Smooth muscle cell (in vitro differentiated cells): ENCODE data around the gene EPB41L3. TPM values are rescaled to one million over a fixed set of nuclear protein-coding genes. Genes with fewer than 3 reads are reported as not detected.
"Not testable (repeated sequence)": the region's sequence is repeated elsewhere in the genome, so short reads cannot be mapped to it uniquely, and the experiment has no call there.

Experiments used
- DNase-seq: peaks from one replicate; lab custom pipeline; 2025; ENCODE audit not compliant: unreplicated experiment; lab: John Stamatoyannopoulos, UW
- H2AFZ ChIP-seq: fragments of 200-600 bp; sonication (generic); 2 replicates; pipeline ENCODE4 v1.6.0; 2016; ENCODE audit warnings: antibody characterized with exemption, low read depth, mild to moderate bottlenecking
- H3F3A ChIP-seq: fragments of 200-600 bp; sonication (generic); 2 replicates; pipeline ENCODE4 v1.6.0; 2017; ENCODE audit warnings: antibody characterized with exemption, low read depth
- H3K27ac ChIP-seq: fragments of 200-600 bp; sonication (generic); 2 replicates; pipeline ENCODE4 v1.5.1; 2016; ENCODE audit warnings: low read depth, mild to moderate bottlenecking
- H3K27me3 ChIP-seq: fragments of 200-600 bp; sonication (generic); 2 replicates; pipeline ENCODE4 v1.6.1; 2016; ENCODE audit warnings: low read depth, mild to moderate bottlenecking
- H3K36me3 ChIP-seq: fragments of 200-600 bp; sonication (generic); 2 replicates; pipeline ENCODE4 v1.5.1; 2016; ENCODE audit warnings: low read depth
- H3K4me1 ChIP-seq: fragments of 200-600 bp; sonication (generic); 2 replicates; pipeline ENCODE4 v1.5.1; 2016; ENCODE audit warnings: low read depth
- H3K4me2 ChIP-seq: fragments of 200-600 bp; sonication (generic); 2 replicates; pipeline ENCODE4 v1.6.0; 2016; ENCODE audit warnings: mild to moderate bottlenecking
- H3K4me3 ChIP-seq: fragments of 200-600 bp; sonication (generic); 2 replicates; pipeline ENCODE4 v1.5.1; 2016; ENCODE audit warnings: mild to moderate bottlenecking
- H3K79me2 ChIP-seq: fragments of 200-600 bp; sonication (generic); 2 replicates; pipeline ENCODE4 v1.6.0; 2016; ENCODE audit warnings: low read depth, mild to moderate bottlenecking
- H3K9ac ChIP-seq: fragments of 200-600 bp; sonication (generic); 2 replicates; pipeline ENCODE4 v1.6.0; 2016; ENCODE audit warnings: low read depth
- H3K9me3 ChIP-seq: fragments of 200-600 bp; sonication (generic); replicated peaks from 2 replicates; pipeline ENCODE4 v1.5.1; 2016; ENCODE audit warnings: low read depth
- H4K20me1 ChIP-seq: fragments of 200-600 bp; sonication (generic); 2 replicates; pipeline ENCODE4 v1.6.0; 2016; ENCODE audit warnings: low read depth
- CTCF ChIP-seq: fragments of 200-600 bp; sonication (generic); IDR thresholded peaks from 2 replicates; pipeline ENCODE4 v1.5.1; 2017; ENCODE audit warnings: borderline replicate concordance, mild to moderate bottlenecking, antibody characterized with exemption; ENCODE audit not compliant: insufficient read depth, poor library complexity, severe bottlenecking
- WGBS: methylation state at CpG from one replicate; pipeline ENCODE4 v1.1.7; 2016; ENCODE audit warnings: low lambda C conversion rate; 5-methylcytosine and 5-hydroxymethylcytosine counted together
- polyA plus RNA-seq: library from polyadenylated mRNA; unstranded; fragments of >200 nt; fragmentation: Nextera tagmentation; extraction: Ambion mirVana; gene quantifications from 2 replicates; pipeline ENCODE4 v1.2.1, GENCODE V29; 2016
- total RNA-seq: library from RNA; depleted of rRNA; stranded (reverse); fragments of >200 nt; gene quantifications from 2 replicates; pipeline ENCODE4 v1.2.3, GENCODE V29; 2014

Gene EPB41L3
- total and polyA plus RNA-seq, 2 experiments from 2014 or later, result 11.5 to 26.9 TPM

DNA sequence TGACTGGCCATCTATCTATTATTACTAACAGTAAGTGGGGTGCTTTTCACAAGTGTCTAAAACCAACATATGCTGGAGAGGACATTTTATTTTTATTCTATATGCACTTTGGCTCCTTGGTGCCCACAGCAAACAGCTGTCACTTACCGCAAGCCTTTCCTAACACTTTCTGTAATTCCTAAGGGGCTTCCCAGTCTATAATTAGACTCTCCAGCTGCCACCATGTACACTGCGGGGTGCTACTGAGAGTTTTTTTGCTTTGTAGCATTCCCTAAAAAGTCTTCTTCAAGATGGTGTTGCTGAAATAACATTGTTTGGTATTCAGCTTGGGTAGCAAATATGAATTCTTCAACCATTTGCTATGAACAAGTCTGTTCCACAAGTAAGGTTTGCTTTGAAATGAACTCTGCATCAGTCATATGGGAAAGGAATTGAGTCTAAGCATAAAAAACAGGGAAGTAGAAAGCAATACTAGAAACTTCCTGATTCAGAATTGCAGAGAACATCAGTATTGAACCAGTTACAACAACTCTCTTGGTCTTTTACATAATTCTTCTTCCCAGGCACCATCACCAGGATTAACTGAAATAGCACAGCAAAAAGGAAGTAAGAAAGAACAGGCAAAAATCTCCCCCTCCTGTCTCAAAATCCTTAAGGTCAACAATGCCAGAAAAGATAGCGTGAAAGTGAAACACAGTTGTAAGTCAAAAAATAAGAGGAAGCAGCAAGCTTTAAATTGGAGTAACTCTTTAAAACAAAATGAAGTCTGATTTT, 28.6 kb downstream of the EPB41L3 start:
- Histone ChIP-seq H3K4me2 (peak overlapping the region; percentile 41), H2AFZ (no peak overlapping the region), H3K79me2 (peaks cover 13% of the 10 kb centered on the region)

GRCh38 chr18:5513947-5514346, 29.9 kb downstream of the EPB41L3 start:
- Histone ChIP-seq H3K4me1 (peaks cover 17% of the 10 kb centered on the region), H3K4me3 (no peak overlapping the region), H3K27ac (no peak overlapping the region), H2AFZ (no peak overlapping the region), H3K27me3 (no peaks in the 10 kb centered on the region), H3K4me2 (no peak overlapping the region), H3K9me3 (no peaks in the 10 kb centered on the region), H4K20me1 (peaks cover 7% of the 10 kb centered on the region), H3F3A (peaks cover 3% of the 10 kb centered on the region), H3K9ac (no peak overlapping the region), H3K36me3 (no peaks in the 10 kb centered on the region), H3K79me2 (peaks cover 13% of the 10 kb centered on the region)
- 89% methylated on average over 1 of the region's 1 CpG for WGBS
- DNase-seq, result no peak
- TF ChIP-seq CTCF, result no peak

More for the DNA sequence above, 28.6 kb downstream of the EPB41L3 start:
- Histone ChIP-seq H3K9me3 (no peaks in the 10 kb centered on the region), H3K4me3 (no peak overlapping the region), H3K36me3 (no peaks in the 10 kb centered on the region), H3K27me3 (no peaks in the 10 kb centered on the region), H3K9ac (no peak overlapping the region), H3K27ac (no peak overlapping the region), H3K4me1 (peaks cover 22% of the 10 kb centered on the region), H4K20me1 (peaks cover 14% of the 10 kb centered on the region), H3F3A (peaks cover 10% of the 10 kb centered on the region)
- no peak for DNase-seq
- no peak for TF ChIP-seq CTCF
- 70% methylated on average over 3 of the region's 3 CpGs for WGBS

DNA sequence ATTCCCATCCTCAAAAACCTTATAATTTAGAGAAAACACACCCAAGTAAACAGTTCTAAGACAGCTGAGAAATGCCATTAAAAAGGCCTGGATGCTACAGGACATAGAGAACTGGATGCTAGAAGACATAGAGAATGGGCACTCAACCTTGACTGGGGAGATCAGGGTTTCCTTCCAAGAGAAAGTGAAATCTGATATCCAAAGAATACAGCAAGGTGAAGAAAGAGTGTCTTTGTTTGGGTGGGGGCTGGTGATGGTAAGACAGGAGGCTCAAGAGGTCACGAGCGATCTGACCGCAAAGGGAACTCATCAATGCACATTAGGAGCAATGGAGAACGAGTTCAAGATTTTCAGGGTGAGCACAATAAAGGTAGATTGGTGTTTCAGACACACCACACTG, 31.6 kb downstream of the EPB41L3 start:
- no peak for TF ChIP-seq CTCF
- Histone ChIP-seq H3K4me2 (no peak overlapping the region), H3K36me3 (no peaks in the 10 kb centered on the region), H4K20me1 (no peaks in the 10 kb centered on the region), H3K9ac (no peak overlapping the region), H3K79me2 (peaks cover 20% of the 10 kb centered on the region), H3F3A (no peaks in the 10 kb centered on the region), H3K4me1 (peaks cover 13% of the 10 kb centered on the region), H3K27me3 (no peaks in the 10 kb centered on the region), H3K27ac (no peak overlapping the region), H3K4me3 (no peak overlapping the region), H3K9me3 (no peaks in the 10 kb centered on the region), H2AFZ (no peak overlapping the region)
- no peak for DNase-seq
- 92% methylated on average over 4 of the region's 4 CpGs for WGBS

DNA sequence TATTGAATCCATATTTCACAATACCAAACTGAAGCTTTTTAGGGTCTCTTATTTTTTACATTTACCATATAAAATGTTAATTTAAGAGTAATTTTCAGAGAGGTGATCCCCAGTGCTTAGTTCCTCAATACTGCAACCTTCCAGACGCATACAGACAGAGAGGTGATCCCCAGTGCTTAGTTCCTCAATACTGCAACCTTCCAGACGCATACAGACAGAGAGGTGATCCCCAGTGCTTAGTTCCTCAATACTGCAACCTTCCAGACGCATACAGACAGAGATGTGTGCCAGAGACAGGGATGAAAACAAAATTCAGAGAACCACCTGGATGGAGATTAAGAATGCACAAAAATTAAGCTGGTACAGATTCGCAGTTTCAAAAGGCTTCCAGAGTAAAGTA, 32.3 kb downstream of the EPB41L3 start:
- not testable (repeated sequence) for H3K27me3 ChIP-seq, H2AFZ ChIP-seq, H3K4me3 ChIP-seq, H3K9ac ChIP-seq, H3K9me3 ChIP-seq, H3K36me3 ChIP-seq, H3K27ac ChIP-seq, H3F3A ChIP-seq, H4K20me1 ChIP-seq, DNase-seq, H3K4me2 ChIP-seq
- peaks cover 20% of the 10 kb centered on the region for H3K79me2 ChIP-seq
- peaks cover 13% of the 10 kb centered on the region for H3K4me1 ChIP-seq
- 92% methylated on average over 4 of the region's 4 CpGs for WGBS
